Measurements from ENCODE around the gene FSD2.
"Not testable (repeated sequence)": the region's sequence is repeated elsewhere in the genome, so short reads cannot be mapped to it uniquely, and the experiment has no call there.

FSD2 gene

DNA sequence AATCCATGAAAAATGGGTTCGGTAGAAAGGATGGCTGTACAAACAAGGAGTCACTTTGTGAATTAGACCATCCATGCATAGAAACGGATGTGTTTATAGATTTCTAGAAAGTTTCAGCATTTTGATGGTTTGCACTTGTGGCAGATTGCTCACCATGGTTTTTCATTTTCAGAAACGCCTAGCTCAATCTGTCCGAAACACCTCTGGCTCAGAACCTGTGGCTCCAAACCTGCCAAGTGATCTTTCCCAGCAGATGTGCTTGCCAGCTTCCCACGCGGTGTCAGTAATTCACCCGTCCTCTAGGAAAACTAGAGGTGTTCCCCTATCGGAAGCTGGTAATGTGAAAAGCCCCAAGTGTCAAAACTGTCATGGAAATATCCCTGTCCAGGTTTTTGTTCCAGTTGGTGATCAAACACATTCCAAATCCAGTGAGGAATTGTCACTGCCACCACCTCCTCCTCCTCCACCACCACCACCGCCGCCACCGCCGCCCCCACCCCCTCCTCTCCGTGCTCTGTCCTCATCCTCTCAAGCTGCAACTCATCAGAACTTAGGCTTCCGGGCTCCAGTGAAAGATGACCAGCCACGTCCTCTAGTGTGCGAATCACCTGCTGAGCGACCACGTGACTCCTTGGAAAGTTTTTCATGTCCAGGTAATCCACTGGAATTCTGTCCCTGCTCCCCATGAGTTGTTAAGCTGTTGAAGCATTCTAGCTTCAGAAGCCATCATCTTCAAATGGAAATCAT is 24.7 kb upstream of the FSD2 start:
- DNase-seq (ENCODE audit: low spot score) = peak; percentile 38

- no peak for DNase-seq (ENCODE audit: low spot score)
Observed at GRCh38 chr15:82829234-82829633, 23.4 kb upstream of the FSD2 start.

DNA sequence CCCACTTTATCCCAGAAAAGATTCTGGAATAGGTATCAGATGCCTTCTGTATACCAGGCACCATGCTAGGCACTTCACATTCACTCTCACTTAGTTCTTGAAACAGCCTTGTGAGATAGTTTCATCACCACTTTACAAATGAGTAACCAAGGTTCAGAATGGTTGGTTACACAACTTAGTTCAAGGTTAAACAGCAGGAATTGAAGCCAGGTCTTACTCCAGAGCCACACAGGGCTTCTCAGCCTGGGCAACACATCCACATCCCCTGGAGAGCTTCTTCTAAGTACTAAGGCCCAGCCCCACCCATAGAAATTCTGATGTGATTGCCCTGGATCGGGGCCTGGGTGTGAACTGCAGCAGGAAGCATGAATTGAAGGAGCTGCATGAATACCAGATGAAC is 22.2 kb upstream of the FSD2 start:
- no peak for DNase-seq (ENCODE audit: low spot score)

GRCh38 chr15:82823049-82823448 is 17.2 kb upstream of the FSD2 start:
- DNase-seq (ENCODE audit: low spot score) = no peak

DNA sequence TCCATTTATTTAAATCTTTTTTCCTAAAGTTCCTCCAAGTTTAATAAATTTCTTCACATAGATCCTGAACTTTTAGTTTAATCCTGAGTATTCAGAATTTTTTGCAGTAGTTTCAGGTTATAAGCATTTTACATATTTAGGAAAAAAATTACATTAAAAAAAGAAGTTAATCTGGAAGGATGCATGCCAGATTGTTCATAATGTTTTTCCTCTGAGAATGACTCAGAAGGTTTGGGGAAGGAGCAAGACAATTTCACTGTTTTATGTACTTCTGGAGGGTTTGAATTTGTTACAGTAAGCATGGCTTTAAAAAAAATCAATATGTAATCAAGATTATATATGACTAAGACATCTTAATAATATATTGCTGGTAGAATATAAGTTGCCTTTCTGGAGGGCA is 16.0 kb upstream of the FSD2 start:
- DNase-seq (ENCODE audit: low spot score) = not testable (repeated sequence)

DNA sequence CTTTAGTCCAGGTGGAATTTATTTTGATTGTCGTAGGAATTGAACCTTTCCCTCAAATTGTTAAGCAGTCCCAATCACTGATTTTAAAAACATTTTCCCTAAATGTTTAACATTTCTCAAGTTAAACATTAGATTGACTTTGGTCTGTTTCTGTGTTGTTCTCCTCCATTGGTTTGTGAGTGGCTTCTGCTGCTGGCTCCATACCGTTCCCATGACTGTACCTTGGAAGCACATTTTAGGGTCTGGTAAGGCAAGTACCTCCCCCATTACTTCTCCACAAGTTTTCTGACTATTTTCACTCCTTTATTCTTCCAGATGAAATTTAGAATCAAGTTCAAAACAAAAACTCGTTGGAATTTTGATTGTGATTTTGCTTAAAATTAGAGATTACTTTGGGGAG is 15.5 kb upstream of the FSD2 start:
- DNase-seq (ENCODE audit: low spot score) = not testable (repeated sequence)

DNA sequence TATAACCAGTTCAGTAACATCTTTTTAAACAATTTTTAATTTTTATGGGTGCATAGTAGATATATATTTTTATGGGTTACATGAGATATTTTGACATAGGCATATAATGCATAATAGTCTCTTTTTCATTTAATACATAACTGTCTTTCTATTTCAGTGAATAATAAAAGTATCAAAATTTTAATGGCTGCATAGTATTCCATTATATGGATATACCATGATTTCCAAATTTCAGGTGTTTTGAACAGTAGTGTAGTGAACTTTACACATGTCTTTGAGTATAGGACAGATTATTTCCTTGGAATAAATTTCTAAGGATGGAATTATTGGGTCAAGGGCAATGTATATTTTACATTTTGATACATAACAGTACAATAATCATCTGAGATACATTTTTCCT is 14.3 kb upstream of the FSD2 start:
- no peak for DNase-seq (ENCODE audit: low spot score)

DNA sequence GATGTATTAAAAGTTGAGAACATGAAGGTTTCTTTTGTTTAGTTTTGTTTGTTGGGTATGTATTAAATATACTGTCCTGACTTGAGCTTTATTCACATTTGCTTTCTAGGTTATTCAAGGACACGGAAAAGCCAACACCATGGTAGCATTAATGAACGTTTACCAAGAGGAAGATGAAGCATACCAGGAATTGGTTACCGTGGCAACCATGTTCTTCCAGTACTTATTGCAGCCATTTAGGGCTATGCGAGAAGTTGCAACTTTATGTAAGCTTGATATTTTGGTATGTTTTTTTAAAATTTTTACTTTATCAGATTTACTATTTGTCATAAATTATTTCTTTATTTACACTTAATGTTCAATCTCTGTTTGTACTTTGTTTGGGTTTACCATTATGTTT is 7.1 kb upstream of the FSD2 start:
- DNase-seq (ENCODE audit: low spot score) = no peak

- peak; percentile 26 for DNase-seq (ENCODE audit: low spot score)
Observed at GRCh38 chr15:82810890-82811426, 5.1 kb upstream of the FSD2 start.

DNA sequence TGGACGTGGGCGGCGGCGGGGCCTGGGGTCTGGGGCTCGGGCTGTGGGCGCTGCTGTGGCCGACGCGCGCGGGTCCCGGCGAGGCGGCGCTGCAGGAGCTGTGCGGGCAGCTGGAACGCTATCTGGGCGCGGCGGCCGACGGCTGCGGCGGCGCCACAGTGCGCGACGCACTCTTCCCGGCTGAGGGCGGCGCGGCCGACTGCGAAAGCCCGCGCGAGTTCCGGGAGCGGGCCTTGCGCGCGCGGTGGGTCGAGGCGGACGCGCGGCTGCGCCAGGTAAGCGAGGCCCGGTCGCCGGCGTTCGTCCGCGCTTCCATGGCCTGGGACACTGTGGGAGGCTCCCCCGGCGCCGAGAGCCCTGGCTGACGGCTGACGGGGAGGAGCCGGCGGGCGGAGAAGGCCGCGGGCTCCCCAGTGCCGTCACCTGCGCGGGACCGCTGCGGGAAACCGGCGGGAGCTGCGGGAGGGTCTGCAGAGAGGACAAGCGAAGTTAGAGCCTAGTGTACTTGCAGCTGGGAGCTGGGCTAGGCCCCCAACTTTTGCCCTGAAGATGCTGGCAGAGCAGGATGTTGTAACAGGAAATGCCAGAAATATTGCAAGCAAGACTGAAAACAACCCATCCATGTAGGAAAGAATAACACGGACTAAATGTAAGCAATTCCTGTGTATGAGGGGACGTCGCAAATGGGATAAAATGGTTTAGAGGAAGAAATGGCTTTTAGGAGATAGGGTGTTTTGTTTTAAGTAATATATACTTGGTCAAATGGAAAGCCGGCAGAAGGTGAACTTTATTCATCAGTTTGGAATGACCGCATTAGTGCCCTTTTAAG is 4.4 kb upstream of the FSD2 start:
- peak; percentile 43 for DNase-seq (ENCODE audit: low spot score)

GRCh38 chr15:82809308-82810060 is 3.6 kb upstream of the FSD2 start, which contains the start of gene WHAMM:
WHAMM (plus strand) TSS chr15:82809628; CDS start chr15:82809727, 99 bp downstream.
- peak; percentile 99 for DNase-seq (ENCODE audit: low spot score)

DNA sequence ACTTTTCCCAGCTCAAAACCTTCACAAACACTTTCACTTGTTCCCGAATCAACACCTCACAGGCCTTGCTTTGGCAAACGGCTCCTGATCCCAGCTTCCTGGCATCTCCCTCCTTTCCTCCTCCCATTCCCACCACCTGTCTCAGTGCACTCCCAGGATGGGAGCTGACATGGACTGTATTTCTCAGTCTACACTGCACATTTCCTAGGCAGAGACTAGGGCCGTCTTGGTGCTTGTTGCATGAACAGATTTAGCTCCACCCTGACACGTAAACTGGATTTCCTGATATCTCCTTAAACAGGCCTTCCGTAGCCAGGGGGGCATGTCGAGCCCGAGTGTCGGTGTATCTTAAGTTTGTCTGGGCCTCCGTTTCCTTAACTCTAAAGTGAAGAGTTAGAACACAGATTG is 2.8 kb upstream of the FSD2 start:
- DNase-seq (ENCODE audit: low spot score) = peak; percentile 52

GRCh38 chr15:82807920-82808633 is 2.2 kb upstream of the FSD2 start:
- peak; percentile 33 for DNase-seq (ENCODE audit: low spot score)

DNA sequence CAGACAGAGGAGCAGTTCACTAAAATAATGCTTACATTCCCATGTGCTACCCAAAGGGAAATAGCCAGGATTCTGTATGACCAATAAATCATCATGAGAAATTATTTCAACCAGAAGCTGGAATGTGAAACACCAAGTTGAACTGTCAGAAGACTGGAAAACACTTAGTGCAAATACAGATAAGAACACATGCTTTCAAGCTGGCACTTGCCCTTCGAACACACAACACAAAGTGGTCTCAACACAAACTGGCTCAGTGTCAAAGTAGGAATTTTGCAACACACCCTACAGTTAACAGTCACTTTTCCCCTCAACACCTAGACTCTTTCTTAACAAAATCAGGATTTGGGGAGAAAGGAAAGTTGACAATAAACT is 1.3 kb downstream of the FSD2 start:
- DNase-seq (ENCODE audit: low spot score) = no peak

- no peak for DNase-seq (ENCODE audit: low spot score)
Observed at GRCh38 chr15:82803793-82804574, 1.9 kb downstream of the FSD2 start.

DNA sequence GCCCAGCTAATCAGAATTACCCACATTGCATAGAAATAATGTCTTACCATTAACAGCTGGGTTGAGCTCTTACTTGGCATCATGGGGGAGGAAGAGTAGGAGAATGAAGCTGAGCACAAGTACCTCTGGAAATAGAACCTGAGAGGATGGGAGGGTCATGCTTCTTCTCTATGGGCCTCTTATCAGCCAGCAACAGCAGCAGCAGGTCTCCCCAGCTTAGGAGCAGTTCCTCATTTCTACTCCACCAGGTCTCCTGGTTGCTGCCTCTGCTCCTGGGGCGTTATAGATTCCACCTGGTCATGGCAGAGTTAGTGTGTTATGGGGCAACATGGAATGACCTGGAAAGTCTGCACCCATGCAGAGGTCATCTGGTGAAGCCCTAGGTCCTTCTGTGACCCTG is 3.4 kb downstream of the FSD2 start:
- DNase-seq (ENCODE audit: low spot score) = no peak

GRCh38 chr15:82799183-82799841 is 6.6 kb downstream of the FSD2 start:
- DNase-seq (ENCODE audit: low spot score) = no peak

DNA sequence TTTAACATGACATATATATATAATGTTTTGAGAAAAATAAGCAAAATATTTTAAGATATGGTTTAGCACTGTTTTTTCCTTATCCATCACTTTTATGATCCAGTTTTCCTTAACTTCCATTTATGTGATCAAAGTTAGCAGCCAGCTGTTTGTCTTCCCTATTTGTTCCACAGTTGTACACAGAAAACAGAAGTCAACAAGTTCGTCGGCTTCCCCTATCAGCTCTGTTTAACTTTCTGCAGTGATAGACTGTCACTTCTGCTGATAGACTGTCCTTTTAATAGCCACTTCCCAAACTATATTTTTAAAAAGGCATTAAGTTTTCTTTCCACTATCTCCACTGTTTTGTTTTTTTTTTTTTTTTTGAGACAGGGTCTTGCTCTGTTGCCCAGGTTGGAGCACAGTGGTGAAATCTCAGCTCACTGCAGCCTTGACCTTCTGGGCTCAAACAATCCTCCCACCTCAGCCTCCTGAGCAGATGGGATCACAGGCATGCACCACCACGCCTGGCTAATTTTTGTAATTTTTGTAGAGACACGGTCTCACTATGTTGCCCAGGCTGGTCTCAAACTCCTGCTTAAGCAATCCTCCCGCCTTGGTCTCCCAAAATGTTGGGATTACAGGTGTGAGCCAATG is 7.2 kb downstream of the FSD2 start:
- DNase-seq (ENCODE audit: low spot score) = no peak

DNA sequence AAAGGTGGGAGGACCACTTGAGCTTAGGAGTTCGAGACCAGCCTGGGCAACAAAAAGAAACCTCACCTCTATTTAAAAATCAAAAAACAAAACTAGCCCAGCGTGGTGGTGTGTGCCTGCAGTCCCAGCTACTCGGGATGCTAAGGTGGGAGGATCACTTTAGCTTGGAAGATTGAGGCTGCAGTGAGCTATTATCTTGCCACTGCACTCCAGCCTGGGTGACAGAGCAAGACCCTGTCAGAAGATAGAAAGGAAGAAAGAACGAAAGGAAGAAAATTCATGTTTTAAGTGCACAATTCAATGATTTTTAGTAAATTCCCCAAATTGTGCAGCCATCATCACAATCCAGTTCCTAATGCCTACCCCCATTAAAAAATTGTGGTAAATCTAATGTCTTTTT is 7.8 kb downstream of the FSD2 start:
- no peak for DNase-seq (ENCODE audit: low spot score)

DNA sequence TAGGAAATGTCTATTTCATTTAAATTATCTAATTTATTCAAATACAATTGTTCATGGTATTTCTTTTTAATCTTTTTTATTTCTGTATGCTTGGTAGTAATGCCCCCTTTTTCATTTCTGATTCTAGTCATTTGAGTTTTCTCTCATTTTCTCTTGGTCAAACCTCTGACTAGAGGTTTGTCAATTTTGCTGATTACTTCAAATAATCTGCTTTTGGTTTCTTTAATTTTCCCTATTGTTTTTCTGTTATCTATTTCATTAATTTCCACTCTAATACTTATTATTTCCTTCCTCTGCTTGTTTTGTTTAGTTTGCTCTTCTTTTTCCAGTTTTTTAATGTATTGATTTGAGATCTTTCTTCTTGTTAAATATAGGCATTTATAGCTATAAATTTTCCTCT is 12.1 kb downstream of the FSD2 start:
- no peak for DNase-seq (ENCODE audit: low spot score)

Data from SW480 (cell line).